HCT116 (cell line): Measurements from ENCODE around the gene AP2A1. TPM values are rescaled to one million over a fixed set of nuclear protein-coding genes. Genes with fewer than 3 reads are reported as not detected.

Experiments used
- ATAC-seq: fragments of 200-7000 bp; cut with Tn5 transposase; 2 replicates; pipeline ENCODE4 v1.9.1; 2020; ENCODE audit warnings: mild to moderate bottlenecking, moderate library complexity
- BruUV-seq: library from RNA; stranded (reverse); fragments of 400-500 nt; replicated peaks from 2 replicates; lab custom pipeline; 2021; lab: Mats Ljungman, UMichigan
- CTCF ChIA-PET: fragments of 300-600 bp; sonication (Branson Sonifier 250); formaldehyde crosslinking; loops from one replicate; lab custom pipeline; 2021; ENCODE audit warnings: antibody characterized with exemption; lab: Charles Lee
- POLR2A ChIA-PET: fragments of 300-600, 350-600 bp; sonication (Branson Sonifier 250); formaldehyde crosslinking; loops from one replicate; lab custom pipeline; 2021; ENCODE audit warnings: antibody characterized with exemption; lab: Charles Lee
- RAD21 ChIA-PET, 2 experiments: fragments of 300-600 bp; sonication (Branson Sonifier 250); formaldehyde crosslinking; loops; one replicate each; lab custom pipeline; 2023; ENCODE audit warnings: low total read pairs in 2 of 2; ENCODE audit not compliant: uncharacterized antibody in 2 of 2, unreplicated experiment in 2 of 2, low non-redundant PET in 1 of 2; lab: Charles Lee
- DNase-seq: peaks from one replicate; pipeline ENCODE4 v3.0.0-alpha.2; 2010; ENCODE audit warnings: low read depth, low spot score
- H2AFZ ChIP-seq: fragments of 200-600 bp; shearing (Covaris generic), sonication (generic); 2 replicates; pipeline ENCODE4 v1.6.1; 2017; ENCODE audit warnings: low read depth, mixed run types, mixed read lengths, antibody characterized with exemption, low read length; ENCODE audit not compliant: poor library complexity, severe bottlenecking
- H3K27ac ChIP-seq: 2 replicates; pipeline ENCODE4 v1.5.1; 2012; ENCODE audit warnings: low read depth, low read length
- H3K27me3 ChIP-seq: fragments of 200-600 bp; sonication (generic); 2 replicates; pipeline ENCODE4 v1.6.1; 2016; ENCODE audit warnings: mixed run types, low read length, mixed read lengths; ENCODE audit not compliant: insufficient read depth
- H3K36me3 ChIP-seq, 2 experiments: fragments of 200-500 bp in 1 of 2; fragments of 200-600 bp in 1 of 2; sonication (Bioruptor generic) in 1 of 2; sonication (generic) in 1 of 2; 2 replicates each; pipeline versions ENCODE4 v1.5.1 to v1.6.1; 2014 to 2016; ENCODE audit warnings: low read length in 2 of 2, inconsistent platforms in 1 of 2, mixed read lengths in 1 of 2, mixed run types in 1 of 2; ENCODE audit not compliant: insufficient read depth in 2 of 2, control insufficient read depth in 1 of 2
- H3K4me1 ChIP-seq, 2 experiments: fragments of 200-600 bp in 1 of 2; sonication (generic) in 1 of 2; 2 replicates each; pipeline versions ENCODE4 v1.5.1 to v1.6.1; 2012 to 2017; ENCODE audit warnings: low read length in 2 of 2, inconsistent platforms in 1 of 2, mild to moderate bottlenecking in 1 of 2, mixed read lengths in 1 of 2, mixed run types in 1 of 2, moderate library complexity in 1 of 2; ENCODE audit not compliant: insufficient read depth in 2 of 2, control insufficient read depth in 1 of 2
- H3K4me2 ChIP-seq: fragments of 200-600 bp; sonication (generic); 2 replicates; pipeline ENCODE4 v1.6.1; 2017; ENCODE audit warnings: mixed run types, low read length, mixed read lengths
- H3K4me3 ChIP-seq, 2 experiments: fragments of 200-600 bp in 1 of 2; sonication (generic) in 1 of 2; replicated peaks in 1 of 2; 2 replicates each; pipeline ENCODE4 v1.5.1; 2011 to 2016; ENCODE audit warnings: low read length in 2 of 2, control low read depth in 1 of 2, low read depth in 1 of 2, mild to moderate bottlenecking in 1 of 2, mixed read lengths in 1 of 2, mixed run types in 1 of 2
- H3K79me2 ChIP-seq: fragments of 200-600 bp; sonication (generic); 2 replicates; pipeline ENCODE4 v1.6.1; 2017; ENCODE audit warnings: mild to moderate bottlenecking, mixed run types, low read length, moderate library complexity, mixed read lengths; ENCODE audit not compliant: insufficient read depth
- H3K9ac ChIP-seq: fragments of 200-600 bp; sonication (generic); 2 replicates; pipeline ENCODE4 v1.6.1; 2016; ENCODE audit warnings: low read length, mixed read lengths
- H3K9me2 ChIP-seq: fragments of 200-600 bp; sonication (generic), shearing (Covaris generic); 2 replicates; pipeline ENCODE4 v1.6.1; 2017; ENCODE audit warnings: mixed run types, mild to moderate bottlenecking, moderate library complexity; ENCODE audit not compliant: insufficient read depth
- H3K9me3 ChIP-seq, 2 experiments: fragments of 200-500 bp in 1 of 2; fragments of 200-600 bp in 1 of 2; sonication (Bioruptor generic) in 1 of 2; sonication (generic) in 1 of 2; 2 replicates each; pipeline ENCODE4 v1.6.1; 2014 to 2017; ENCODE audit warnings: low read length in 2 of 2, mixed read lengths in 2 of 2, inconsistent platforms in 1 of 2, low read depth in 1 of 2, mild to moderate bottlenecking in 1 of 2, mixed run types in 1 of 2, moderate library complexity in 1 of 2; ENCODE audit not compliant: control insufficient read depth in 1 of 2, insufficient read depth in 1 of 2
- H4K20me1 ChIP-seq: fragments of 200-600 bp; sonication (generic), shearing (Covaris generic); 2 replicates; pipeline ENCODE4 v1.6.1; 2017; ENCODE audit warnings: mixed run types, mild to moderate bottlenecking, moderate library complexity; ENCODE audit not compliant: insufficient read depth
- ATF3 ChIP-seq: IDR thresholded peaks from 2 replicates; pipeline ENCODE4 v1.6.1; 2012
- CBX3 ChIP-seq: IDR thresholded peaks from 2 replicates; pipeline ENCODE4 v1.6.1; 2012; ENCODE audit warnings: low read depth
- CTCF ChIP-seq, 3 experiments: fragments of 200-600 bp in 1 of 3; sonication (generic) in 1 of 3; IDR thresholded peaks in 2 of 3; conservative IDR thresholded peaks in 1 of 3; 2 replicates each; pipeline ENCODE4 v1.5.1; 2012 to 2017; ENCODE audit warnings: low read depth in 2 of 3, low read length in 2 of 3, antibody characterized with exemption in 1 of 3, borderline replicate concordance in 1 of 3, control low read depth in 1 of 3, mild to moderate bottlenecking in 1 of 3, mixed read lengths in 1 of 3, mixed run types in 1 of 3, moderate library complexity in 1 of 3; ENCODE audit not compliant: insufficient read depth in 1 of 3
- ELF1 ChIP-seq: IDR thresholded peaks from 2 replicates; pipeline ENCODE4 v1.6.1; 2012; ENCODE audit warnings: low read depth, borderline replicate concordance
- EZH2phosphoT487 ChIP-seq: fragments of 200-600 bp; IDR thresholded peaks from 2 replicates; pipeline ENCODE4 v1.6.1; 2018; ENCODE audit warnings: antibody characterized with exemption, borderline replicate concordance
- FOSL1 ChIP-seq: IDR thresholded peaks from 2 replicates; pipeline ENCODE4 v1.6.1; 2012; ENCODE audit warnings: low read depth
- JUND ChIP-seq: IDR thresholded peaks from 2 replicates; pipeline ENCODE4 v1.6.1; 2012
- POLR2A ChIP-seq: IDR thresholded peaks from 2 replicates; pipeline ENCODE4 v1.7.0; 2011; ENCODE audit warnings: borderline replicate concordance; ENCODE audit not compliant: insufficient read depth, insufficient read length; ENCODE audit errors: extremely low read depth
- POLR2AphosphoS5 ChIP-seq: IDR thresholded peaks from 2 replicates; pipeline ENCODE4 v1.6.1; 2011; ENCODE audit warnings: mild to moderate bottlenecking, low read depth, low read length, moderate library complexity
- SIN3A ChIP-seq: IDR thresholded peaks from 2 replicates; pipeline ENCODE4 v1.6.1; 2012; ENCODE audit warnings: low read depth
- SRF ChIP-seq: IDR thresholded peaks from 2 replicates; pipeline ENCODE4 v1.6.1; 2012; ENCODE audit warnings: low read depth
- TCF7L2 ChIP-seq: IDR thresholded peaks from 2 replicates; pipeline ENCODE4 v1.7.0; 2011; ENCODE audit warnings: borderline replicate concordance, inconsistent platforms; ENCODE audit not compliant: insufficient read depth, insufficient read length; ENCODE audit errors: extremely low read depth
- YY1 ChIP-seq: IDR thresholded peaks from 2 replicates; pipeline ENCODE4 v1.6.1; 2011; ENCODE audit warnings: low read length, low read depth, moderate library complexity, mild to moderate bottlenecking; ENCODE audit not compliant: insufficient replicate concordance; ENCODE audit errors: extremely low read depth
- ZBTB33 ChIP-seq: IDR thresholded peaks from 2 replicates; pipeline ENCODE4 v1.6.1; 2011; ENCODE audit warnings: mild to moderate bottlenecking, low read length, moderate library complexity; ENCODE audit not compliant: insufficient replicate concordance; ENCODE audit errors: extremely low read depth
- ZNF274 ChIP-seq: fragments of 200-500 bp; sonication (Bioruptor generic); IDR thresholded peaks from 2 replicates; pipeline ENCODE4 v1.6.1; 2014; ENCODE audit warnings: mild to moderate bottlenecking, low read depth, low read length, inconsistent platforms
- intact Hi-C: fragments of 100-400 bp; cut with micrococcal nuclease; formaldehyde crosslinking; loops from 2 replicates; pipeline ENCODE4 v1.10.0; 2022
- total RNA-seq: library from RNA; stranded (reverse); gene quantifications from one replicate; pipeline ENCODE4 v1.2.1, GENCODE V29; 2021; ENCODE audit not compliant: unreplicated experiment
- TF ChIP-seq, protein P1 (sequence below): IDR thresholded peaks from 2 replicates; pipeline ENCODE4 v1.6.1; 2012; ENCODE audit warnings: low read depth

The AP2A1 gene
- total RNA-seq, 1 experiment from 2014 or later, result 102 TPM

DNA sequence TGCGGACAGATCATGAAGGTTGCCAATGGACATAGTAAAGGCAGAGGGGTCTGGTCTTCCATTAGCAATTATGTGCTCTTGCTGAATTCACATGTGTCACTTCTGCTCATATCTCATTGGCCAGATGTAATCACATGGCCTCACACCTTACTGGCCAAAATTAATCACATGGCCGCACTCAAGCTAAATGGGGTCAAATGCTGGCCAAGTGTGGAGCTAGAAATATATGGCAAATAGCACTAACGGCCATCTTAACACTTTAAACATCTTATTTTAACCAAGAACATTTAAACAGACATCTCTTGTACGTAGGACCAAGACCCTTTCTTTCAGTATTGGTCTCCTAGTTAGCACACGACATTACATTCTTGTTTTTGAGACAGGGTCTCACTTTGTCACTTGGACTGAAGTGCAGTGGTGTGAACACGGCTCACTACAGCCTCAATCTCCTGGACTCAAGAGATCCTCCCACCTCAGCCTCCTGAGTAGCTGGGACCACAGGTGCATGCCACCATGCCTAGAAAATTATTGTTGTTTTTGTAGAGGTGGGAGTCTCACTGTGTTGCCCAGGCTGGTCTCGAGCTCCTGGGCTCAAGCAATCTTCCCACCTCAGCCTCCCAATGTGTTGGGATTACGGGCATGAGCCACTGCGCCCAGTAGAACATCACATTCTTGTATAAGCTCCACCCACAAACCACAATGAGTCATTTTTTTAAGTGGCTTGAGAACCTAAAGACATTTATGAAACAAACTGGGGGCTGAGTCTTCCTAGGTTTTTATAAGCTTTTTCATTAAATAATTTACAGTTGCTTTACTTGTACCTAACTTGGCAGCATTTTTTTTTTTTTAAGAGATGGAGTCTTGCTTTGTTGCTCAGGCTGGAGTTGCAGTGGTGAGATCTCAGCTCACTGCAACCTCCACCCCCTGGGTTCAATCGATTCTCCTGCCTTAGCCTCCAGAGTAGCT is 81.2 kb downstream of the AP2A1 start:
- RAD21 ChIA-PET, result interaction anchor here in 1 of 2 experiments (0.7 kb wide), 1 partner anchor 68 kb away, joined by 3 read pairs; no protein-coding TSS in a partner anchor
- CTCF ChIA-PET, result interaction anchor here (1.0 kb wide), 1 partner anchor 17 kb away, joined by 3 read pairs; no protein-coding TSS in a partner anchor
- intact Hi-C loops, result no loop called here
- ATAC-seq, result no peak
- peak overlapping the region in 1 of 2 experiments; percentile 19; a peak in 2 of 4 replicates for H3K4me3 ChIP-seq
- H4K20me1 ChIP-seq, result no peaks in the 10 kb centered on the region
- peaks cover 34 to 42% of the 10 kb centered on the region in 2 experiments for H3K4me1 ChIP-seq
- peak overlapping the region; percentile 70 for H3K4me2 ChIP-seq
- H3K9me2 ChIP-seq, result no peaks in the 10 kb centered on the region
- no peaks in the 10 kb centered on the region for H3K9me3 ChIP-seq
- H3K27ac ChIP-seq, result peak overlapping the region; percentile 91
- 0 out of 2 replicates have a peak overlapping the region, but pooled peaks have one; percentile 24 for H3K9ac ChIP-seq
- BruUV-seq, result no TSS peak
- H3K79me2 ChIP-seq, result peaks cover 14% of the 10 kb centered on the region
- no peaks in the 10 kb centered on the region for H3K27me3 ChIP-seq
- DNase-seq, result peak; percentile 46
- H3K36me3 ChIP-seq, result no peaks in the 10 kb centered on the region; a peak in 1 of 4 replicates
- POLR2A ChIA-PET, result interaction anchor here (1.1 kb wide), 1 partner anchor 19 kb away, joined by 5 read pairs; no protein-coding TSS in a partner anchor
- no peak overlapping the region for H2AFZ ChIP-seq
- TF ChIP-seq ZBTB33, result no peak
- no peak for TF ChIP-seq SIN3A
- no peak for TF ChIP-seq CTCF (IDR thresholded peaks at IDR 0.05 in 2 of 3, conservative IDR thresholded peaks at IDR 0.05 in 1 of 3; ENCODE audit: borderline replicate concordance in 1 of 3, insufficient read depth in 1 of 3, low read depth in 2 of 3, low read length in 2 of 3)
- TF ChIP-seq ELF1, result no peak
- no peak for TF ChIP-seq ATF3
- no peak for TF ChIP-seq POLR2A
- TF ChIP-seq, protein P1, sequence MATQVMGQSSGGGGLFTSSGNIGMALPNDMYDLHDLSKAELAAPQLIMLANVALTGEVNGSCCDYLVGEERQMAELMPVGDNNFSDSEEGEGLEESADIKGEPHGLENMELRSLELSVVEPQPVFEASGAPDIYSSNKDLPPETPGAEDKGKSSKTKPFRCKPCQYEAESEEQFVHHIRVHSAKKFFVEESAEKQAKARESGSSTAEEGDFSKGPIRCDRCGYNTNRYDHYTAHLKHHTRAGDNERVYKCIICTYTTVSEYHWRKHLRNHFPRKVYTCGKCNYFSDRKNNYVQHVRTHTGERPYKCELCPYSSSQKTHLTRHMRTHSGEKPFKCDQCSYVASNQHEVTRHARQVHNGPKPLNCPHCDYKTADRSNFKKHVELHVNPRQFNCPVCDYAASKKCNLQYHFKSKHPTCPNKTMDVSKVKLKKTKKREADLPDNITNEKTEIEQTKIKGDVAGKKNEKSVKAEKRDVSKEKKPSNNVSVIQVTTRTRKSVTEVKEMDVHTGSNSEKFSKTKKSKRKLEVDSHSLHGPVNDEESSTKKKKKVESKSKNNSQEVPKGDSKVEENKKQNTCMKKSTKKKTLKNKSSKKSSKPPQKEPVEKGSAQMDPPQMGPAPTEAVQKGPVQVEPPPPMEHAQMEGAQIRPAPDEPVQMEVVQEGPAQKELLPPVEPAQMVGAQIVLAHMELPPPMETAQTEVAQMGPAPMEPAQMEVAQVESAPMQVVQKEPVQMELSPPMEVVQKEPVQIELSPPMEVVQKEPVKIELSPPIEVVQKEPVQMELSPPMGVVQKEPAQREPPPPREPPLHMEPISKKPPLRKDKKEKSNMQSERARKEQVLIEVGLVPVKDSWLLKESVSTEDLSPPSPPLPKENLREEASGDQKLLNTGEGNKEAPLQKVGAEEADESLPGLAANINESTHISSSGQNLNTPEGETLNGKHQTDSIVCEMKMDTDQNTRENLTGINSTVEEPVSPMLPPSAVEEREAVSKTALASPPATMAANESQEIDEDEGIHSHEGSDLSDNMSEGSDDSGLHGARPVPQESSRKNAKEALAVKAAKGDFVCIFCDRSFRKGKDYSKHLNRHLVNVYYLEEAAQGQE, result no peak
- TF ChIP-seq POLR2AphosphoS5, result no peak
- TF ChIP-seq ZNF274, result no peak
- TF ChIP-seq CBX3, result peak; percentile 55; the same call in 1 of the 2 replicates
- no peak for TF ChIP-seq EZH2phosphoT487
- peak; percentile 60; the same call in 1 of the 2 replicates for TF ChIP-seq FOSL1
- no peak for TF ChIP-seq SRF
- TF ChIP-seq JUND, result peak; percentile 30
- TF ChIP-seq YY1, result no peak
- no peak for TF ChIP-seq TCF7L2
